ENCODE data around the gene TUSC1.

Gene TUSC1

DNA sequence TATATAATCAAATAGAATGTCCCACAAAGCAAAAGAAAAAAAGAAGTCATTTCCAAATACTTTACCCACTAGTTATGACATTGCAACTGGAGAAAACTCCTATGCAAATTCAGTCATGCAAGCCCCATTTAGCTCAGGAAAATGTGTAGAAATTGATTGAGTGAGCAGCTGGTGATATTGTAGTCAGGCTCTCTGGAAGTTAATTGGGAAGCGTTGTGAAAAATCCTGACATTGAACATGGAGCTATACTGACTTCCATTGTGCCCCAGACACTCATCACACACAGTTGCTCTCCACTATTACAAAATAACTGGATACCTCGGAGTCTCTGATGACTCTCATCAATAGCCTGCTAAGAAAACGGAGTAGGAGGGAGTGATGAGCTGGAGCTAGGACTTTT is 49.0 kb downstream of the TUSC1 start:
- Histone ChIP-seq H3K27me3 (ENCODE audit: control insufficient read depth in 1 of 2, insufficient read depth in 2 of 2, low read length in 2 of 2) (no peaks in the 10 kb centered on the region), H3K9me3 (ENCODE audit: control insufficient read depth in 1 of 2, low read length in 2 of 2) (no peaks in the 10 kb centered on the region), H3K27ac (ENCODE audit: low read depth, low read length) (no peak overlapping the region), H3K9ac (ENCODE audit: low read depth in 1 of 2, low read length in 2 of 2) (no peak overlapping the region), H3K4me1 (ENCODE audit: control insufficient read depth in 1 of 2, insufficient read depth in 2 of 2, low read length in 2 of 2) (no peaks in the 10 kb centered on the region), H3K4me3 (ENCODE audit: low read depth in 1 of 2, low read length in 2 of 2) (no peak overlapping the region), H3K36me3 (ENCODE audit: control insufficient read depth in 1 of 2, insufficient read depth in 2 of 2, low read length in 2 of 2) (no peaks in the 10 kb centered on the region)

Data from duodenal mucosa (tissue), 2 donors.